ENCODE data around the gene LIPG. TPM values are rescaled to one million over a fixed set of nuclear protein-coding genes. Genes with fewer than 3 reads are reported as not detected.

Gene LIPG
- total RNA-seq, 1 experiment from 2014 or later: 6.1 TPM

DNA sequence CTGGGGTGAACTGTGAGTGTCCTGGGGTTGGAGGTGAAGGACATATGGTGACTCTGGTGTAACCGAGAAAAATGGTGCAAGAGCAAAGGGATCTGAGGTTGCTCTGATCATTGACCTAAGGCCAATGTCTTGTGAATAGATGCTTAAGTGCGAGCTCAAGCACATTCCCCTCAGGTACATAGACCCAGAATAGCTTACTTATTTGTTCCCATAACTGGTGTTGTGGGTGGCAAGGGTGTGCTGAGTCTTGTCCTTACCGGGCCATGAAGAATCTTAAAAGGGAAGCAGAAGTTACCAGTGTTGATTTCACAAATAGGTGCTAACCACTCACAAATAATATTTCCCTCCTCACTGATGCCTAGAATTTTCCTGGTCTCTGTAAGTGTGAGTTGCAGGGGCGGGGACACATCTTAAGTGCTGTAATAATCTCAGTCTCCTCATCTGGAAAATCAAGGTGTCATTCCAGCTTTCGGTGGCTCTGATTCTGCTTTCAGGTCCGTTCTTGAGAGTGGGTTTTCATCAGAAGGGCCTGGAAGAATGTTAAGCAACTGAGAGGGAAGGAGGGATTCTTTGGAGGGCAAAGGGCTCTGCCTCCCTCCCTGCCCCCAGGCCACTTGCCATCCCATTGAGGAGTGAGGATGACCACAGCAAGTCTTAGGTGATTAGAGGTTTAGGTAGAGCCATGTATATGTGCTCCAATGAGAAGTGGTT lies 54.9 kb downstream of the LIPG start:
- Histone ChIP-seq H3K56ac (ENCODE audit: insufficient read length, low read depth, low read length) (no peak overlapping the region), H2BK12ac (ENCODE audit: insufficient read length, low read depth, low read length) (no peak overlapping the region), H3K27me3 (ENCODE audit: insufficient read depth, low read length) (no peaks in the 10 kb centered on the region), H3K79me2 (ENCODE audit: insufficient read depth, low read length) (no peaks in the 10 kb centered on the region), H3K23me2 (ENCODE audit: insufficient read length, low read depth, low read length, poor library complexity, severe bottlenecking) (peaks cover 3% of the 10 kb centered on the region), H3K4me1 (ENCODE audit: insufficient read depth, low read length) (peaks cover 6% of the 10 kb centered on the region), H4K5ac (ENCODE audit: insufficient read length, low read depth, low read length) (no peak overlapping the region), H2BK15ac (ENCODE audit: low read depth, low read length) (no peak overlapping the region), H3K79me1 (ENCODE audit: insufficient read depth, low read depth, low read length, poor library complexity, severe bottlenecking) (no peaks in the 10 kb centered on the region), H3K9me3 (ENCODE audit: control insufficient read depth, low read depth, low read length) (no peaks in the 10 kb centered on the region), H3K14ac (ENCODE audit: insufficient read depth, low read length) (no peak overlapping the region; the same call in 1 of the 2 replicates), H2AK5ac (ENCODE audit: insufficient read length, low read length) (no peak overlapping the region), H3K4me2 (ENCODE audit: insufficient read depth, insufficient read length, low read length) (no peak overlapping the region), H3K4ac (ENCODE audit: low read depth, low read length) (no peak overlapping the region), H4K20me1 (ENCODE audit: control insufficient read depth, insufficient read depth, insufficient read length) (no peaks in the 10 kb centered on the region), H4K91ac (ENCODE audit: insufficient read length, low read depth, low read length) (no peak overlapping the region), H3K27ac (ENCODE audit: insufficient read length, low read depth, low read length) (no peak overlapping the region), H3K23ac (ENCODE audit: insufficient read length, low read depth, low read length) (no peak overlapping the region), H4K8ac (replicated peaks; ENCODE audit: insufficient read length, low read depth, low read length) (no peak overlapping the region), H3K18ac (ENCODE audit: insufficient read length, low read depth, low read length) (no peak overlapping the region), H3T11ph (ENCODE audit: low read length) (no peak overlapping the region), H2AFZ (ENCODE audit: low read length) (no peak overlapping the region), H3K9ac (ENCODE audit: extremely low read depth, insufficient read length, low read length) (no peak overlapping the region), H2BK5ac (ENCODE audit: insufficient read length, low read length) (no peak overlapping the region), H2BK120ac (ENCODE audit: low read depth, low read length, poor library complexity, severe bottlenecking) (no peak overlapping the region), H2BK20ac (ENCODE audit: low read depth, low read length, poor library complexity, severe bottlenecking) (no peak overlapping the region)
- peaks cover 42 to 56% of the 10 kb centered on the region in 2 experiments for H3K4me1 Mint-ChIP-seq
- H3K4me3 Mint-ChIP-seq: no peak overlapping the region
- DNase-seq: no peak
- no peak overlapping the region for H3K27ac Mint-ChIP-seq
- H3K9me3 Mint-ChIP-seq: no peaks in the 10 kb centered on the region; a peak in 1 of 5 replicates
- no peaks in the 10 kb centered on the region for H3K36me3 Mint-ChIP-seq (ENCODE audit: insufficient read depth in 1 of 3, low read depth in 3 of 3)
- WGBS (ENCODE audit: extremely low coverage, insufficient read length, low lambda C conversion rate): no CpG with 5 or more reads among the region's 6 CpGs
- TF ChIP-seq, protein P1, sequence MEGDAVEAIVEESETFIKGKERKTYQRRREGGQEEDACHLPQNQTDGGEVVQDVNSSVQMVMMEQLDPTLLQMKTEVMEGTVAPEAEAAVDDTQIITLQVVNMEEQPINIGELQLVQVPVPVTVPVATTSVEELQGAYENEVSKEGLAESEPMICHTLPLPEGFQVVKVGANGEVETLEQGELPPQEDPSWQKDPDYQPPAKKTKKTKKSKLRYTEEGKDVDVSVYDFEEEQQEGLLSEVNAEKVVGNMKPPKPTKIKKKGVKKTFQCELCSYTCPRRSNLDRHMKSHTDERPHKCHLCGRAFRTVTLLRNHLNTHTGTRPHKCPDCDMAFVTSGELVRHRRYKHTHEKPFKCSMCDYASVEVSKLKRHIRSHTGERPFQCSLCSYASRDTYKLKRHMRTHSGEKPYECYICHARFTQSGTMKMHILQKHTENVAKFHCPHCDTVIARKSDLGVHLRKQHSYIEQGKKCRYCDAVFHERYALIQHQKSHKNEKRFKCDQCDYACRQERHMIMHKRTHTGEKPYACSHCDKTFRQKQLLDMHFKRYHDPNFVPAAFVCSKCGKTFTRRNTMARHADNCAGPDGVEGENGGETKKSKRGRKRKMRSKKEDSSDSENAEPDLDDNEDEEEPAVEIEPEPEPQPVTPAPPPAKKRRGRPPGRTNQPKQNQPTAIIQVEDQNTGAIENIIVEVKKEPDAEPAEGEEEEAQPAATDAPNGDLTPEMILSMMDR (conservative IDR thresholded peaks at IDR 0.05): no peak
- peaks cover 24% of the 10 kb centered on the region for H3K27me3 Mint-ChIP-seq (ENCODE audit: low read depth)
